Ishikawa (cell line): ENCODE measurements around the gene TMPRSS13.

ENCODE experiments used
- CEBPB ChIP-seq: IDR thresholded peaks from 2 replicates; pipeline ENCODE4 v1.6.1; 2012
- CREB1 ChIP-seq: IDR thresholded peaks from 2 replicates; pipeline ENCODE4 v1.6.1; 2012; ENCODE audit warnings: low read depth
- EGR1 ChIP-seq: IDR thresholded peaks from 2 replicates; pipeline ENCODE4 v1.6.1; 2012
- EP300 ChIP-seq: IDR thresholded peaks from 2 replicates; pipeline ENCODE4 v1.6.1; 2012; ENCODE audit warnings: borderline replicate concordance
- FOXM1 ChIP-seq: IDR thresholded peaks from 2 replicates; pipeline ENCODE4 v1.6.1; 2012; ENCODE audit warnings: low read depth, borderline replicate concordance
- MAX ChIP-seq: IDR thresholded peaks from 2 replicates; pipeline ENCODE4 v1.6.1; 2012
- RAD21 ChIP-seq: IDR thresholded peaks from 2 replicates; pipeline ENCODE4 v1.6.1; 2012; ENCODE audit warnings: low read depth
- REST ChIP-seq: IDR thresholded peaks from 2 replicates; pipeline ENCODE4 v1.6.1; 2012; ENCODE audit warnings: low read depth, mild to moderate bottlenecking
- TAF1 ChIP-seq: IDR thresholded peaks from 2 replicates; pipeline ENCODE4 v1.6.1; 2012; ENCODE audit warnings: low read depth, mild to moderate bottlenecking
- YY1 ChIP-seq: IDR thresholded peaks from 2 replicates; pipeline ENCODE4 v1.6.1; 2012; ENCODE audit warnings: low read depth
- ZBTB7A ChIP-seq: IDR thresholded peaks from 2 replicates; pipeline ENCODE4 v1.6.1; 2012; ENCODE audit warnings: low read depth

DNA sequence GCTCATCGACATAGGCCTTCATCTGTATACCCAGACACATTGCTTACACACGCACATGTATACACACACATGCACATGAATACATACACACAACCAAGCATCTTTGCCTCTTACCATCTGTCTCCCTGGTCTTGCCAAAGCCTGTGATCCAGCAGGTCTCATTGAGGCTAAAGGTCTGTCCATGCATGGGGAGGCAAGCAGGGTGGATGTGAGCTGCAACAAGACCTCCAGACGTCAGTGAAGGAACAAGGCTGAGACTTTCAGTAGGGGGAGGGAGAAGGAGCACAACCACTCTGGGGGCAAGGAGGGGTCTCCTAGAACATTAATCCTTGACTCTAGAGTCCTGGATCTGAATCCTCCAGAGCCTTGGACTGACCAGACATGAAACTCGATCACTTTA is 23.7 kb downstream of the TMPRSS13 start:
- no peak for TF ChIP-seq EP300
- no peak for TF ChIP-seq EGR1
- no peak for TF ChIP-seq MAX
- TF ChIP-seq CREB1, result no peak
- TF ChIP-seq REST, result no peak
- TF ChIP-seq FOXM1, result no peak
- no peak for TF ChIP-seq CEBPB
- TF ChIP-seq ZBTB7A, result no peak
- TF ChIP-seq YY1, result no peak
- no peak for TF ChIP-seq TAF1
- no peak for TF ChIP-seq RAD21
